Spleen (tissue), 3 donors: ENCODE results near the gene APOL4.

Experiments
- POLR2A ChIP-seq, 3 donors: fragments of 450-650 bp; IDR thresholded peaks; one replicate each; pipeline ENCODE4 v1.5.1; 2017; ENCODE audit warnings: antibody characterized with exemption in 3 of 3, mild to moderate bottlenecking in 1 of 3
- POLR2AphosphoS5 ChIP-seq, 3 donors: sonication (generic); formaldehyde crosslinking; IDR thresholded peaks; one replicate each; pipeline ENCODE4 v1.5.1; 2017; ENCODE audit warnings: antibody characterized with exemption in 3 of 3

DNA sequence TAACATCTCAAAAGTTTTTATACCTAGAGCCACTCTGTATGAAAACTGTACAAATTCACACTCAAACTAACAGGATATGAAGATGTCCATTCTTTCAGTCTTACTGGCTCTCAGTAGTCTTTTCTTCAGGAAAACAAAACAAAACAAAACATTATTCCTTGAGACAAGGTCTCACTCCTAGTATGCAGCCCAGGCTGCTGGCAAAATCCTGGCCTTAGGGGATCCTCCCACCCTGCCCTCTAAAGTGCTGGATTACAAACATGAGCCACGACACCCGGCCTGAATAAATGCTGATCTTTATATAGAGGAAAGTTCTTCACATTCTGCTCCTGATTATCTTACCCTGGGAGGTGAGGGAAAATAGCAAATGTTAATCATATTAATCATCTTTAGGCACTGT, 32.6 kb upstream of the APOL4 start:
- no peak for TF ChIP-seq POLR2A (IDR thresholded peaks at IDR 0.05)
- no peak for TF ChIP-seq POLR2AphosphoS5 (IDR thresholded peaks at IDR 0.05)
